SH-SY5Y (cell line): ENCODE results near the gene DTNBP1.

Source experiments
- GATA2 ChIP-seq: IDR thresholded peaks from 2 replicates; pipeline ENCODE4 v1.6.1; 2011; ENCODE audit warnings: mild to moderate bottlenecking, low read depth, low read length
- GATA3 ChIP-seq: IDR thresholded peaks from 2 replicates; pipeline ENCODE4 v1.6.1; 2011; ENCODE audit warnings: low read depth, mild to moderate bottlenecking, low read length, moderate library complexity

DNA sequence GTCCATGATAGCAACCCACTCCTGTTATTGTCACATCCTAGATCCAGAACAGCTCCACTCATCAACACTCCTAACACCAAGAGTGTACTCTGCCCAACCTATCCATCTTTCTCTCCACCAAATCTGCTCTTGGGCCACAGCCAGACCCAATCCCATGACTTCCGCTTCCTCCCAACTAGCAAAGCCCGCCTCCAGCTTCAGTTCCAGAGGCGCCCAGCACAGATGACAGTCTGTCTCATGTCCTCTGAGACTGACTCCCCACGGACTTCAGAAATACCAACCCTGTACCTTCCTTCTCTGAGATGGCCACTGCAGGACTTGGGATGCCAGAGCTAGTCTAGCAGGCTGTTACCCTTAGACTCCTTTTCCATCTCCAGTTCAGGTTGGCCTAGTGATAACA, 48.6 kb downstream of the DTNBP1 start:
- no peak for TF ChIP-seq GATA2
- TF ChIP-seq GATA3: no peak
